NCI-H128 (cell line): Measurements from ENCODE around the gene ZNF766.
A peak's percentile ranks its signal among the peaks of the same experiment; 100 is the strongest.
"Not testable (repeated sequence)": the region's sequence is repeated elsewhere in the genome, so short reads cannot be mapped to it uniquely, and the experiment has no call there.

Source experiments
- DNase-seq: peaks from one replicate; lab custom pipeline; 2025; ENCODE audit not compliant: unreplicated experiment; lab: John Stamatoyannopoulos, UW

Gene ZNF766

GRCh38 chr19:52269338-52270261 lies at the start of gene ZNF766:
ZNF766 (plus strand) TSS chr19:52269587; CDS start chr19:52269614, 27 bp downstream.
- peak; percentile 92 for DNase-seq

- no peak for DNase-seq
Observed at GRCh38 chr19:52219611-52220010, 49.8 kb upstream of the ZNF766 start.

GRCh38 chr19:52221031-52221430 lies 48.4 kb upstream of the ZNF766 start:
- DNase-seq: no peak

- no peak for DNase-seq
Observed at GRCh38 chr19:52221831-52222375, 47.5 kb upstream of the ZNF766 start.

- no peak for DNase-seq
Observed at GRCh38 chr19:52224211-52224610, 45.2 kb upstream of the ZNF766 start.

GRCh38 chr19:52226652-52227051 lies 42.7 kb upstream of the ZNF766 start:
- DNase-seq: no peak

- no peak for DNase-seq
Observed at GRCh38 chr19:52227196-52227940, 42.0 kb upstream of the ZNF766 start.

- DNase-seq: no peak
Observed at GRCh38 chr19:52227980-52228379, 41.4 kb upstream of the ZNF766 start.

- DNase-seq: no peak
Observed at GRCh38 chr19:52229524-52229923, 39.9 kb upstream of the ZNF766 start.

- no peak for DNase-seq
Observed at GRCh38 chr19:52230685-52231084, 38.7 kb upstream of the ZNF766 start.

- DNase-seq: no peak
Observed at GRCh38 chr19:52231154-52231910, 38.1 kb upstream of the ZNF766 start.

- no peak for DNase-seq
Observed at GRCh38 chr19:52234406-52234805, 35.0 kb upstream of the ZNF766 start.

GRCh38 chr19:52237197-52237596 lies 32.2 kb upstream of the ZNF766 start:
- DNase-seq: no peak

- DNase-seq: peak; percentile 45
Observed at GRCh38 chr19:52237771-52238400, 31.5 kb upstream of the ZNF766 start.

GRCh38 chr19:52244021-52244420 lies 25.4 kb upstream of the ZNF766 start:
- no peak for DNase-seq

GRCh38 chr19:52248241-52248640 lies 21.1 kb upstream of the ZNF766 start:
- no peak for DNase-seq

- DNase-seq: no peak
Observed at GRCh38 chr19:52258426-52258825, 11.0 kb upstream of the ZNF766 start.

GRCh38 chr19:52265556-52265955 lies 3.8 kb upstream of the ZNF766 start:
- not testable (repeated sequence) for DNase-seq

- DNase-seq: no peak
Observed at GRCh38 chr19:52270266-52270885, 989 bp downstream of the ZNF766 start.

GRCh38 chr19:52273301-52273700 lies 3.9 kb downstream of the ZNF766 start:
- no peak for DNase-seq
